GM23338 (cell line): ENCODE data around the gene SPATA2L. TPM values are rescaled to one million over a fixed set of nuclear protein-coding genes. Genes with fewer than 3 reads are reported as not detected.

Source experiments
- ATAC-seq: fragments of 200-7000 bp; cut with Tn5 transposase; 3 replicates; pipeline ENCODE4 v1.9.1; 2020
- DNase-seq: peaks from one replicate; pipeline ENCODE4 v3.0.0-alpha.2; 2015; ENCODE audit warnings: low spot score
- H2AFZ ChIP-seq: fragments of 200-600 bp; sonication (generic); 2 replicates; pipeline ENCODE4 v1.8.0; 2016; ENCODE audit warnings: antibody characterized with exemption, mild to moderate bottlenecking, moderate library complexity
- H3F3A ChIP-seq: fragments of 200-600 bp; sonication (generic); replicated peaks from 2 replicates; pipeline ENCODE4 v1.8.0; 2017; ENCODE audit warnings: antibody characterized with exemption, mixed run types, low read depth
- H3K27ac ChIP-seq: fragments of 200-600 bp; sonication (generic); 2 replicates; pipeline ENCODE4 v1.6.1; 2016; ENCODE audit warnings: low read depth
- H3K27me3 ChIP-seq: fragments of 200-600 bp; sonication (generic); 2 replicates; pipeline ENCODE4 v1.8.0; 2016; ENCODE audit warnings: mild to moderate bottlenecking, mixed run types, moderate library complexity; ENCODE audit not compliant: insufficient read depth
- H3K36me3 ChIP-seq: fragments of 200-600 bp; sonication (generic); 2 replicates; pipeline ENCODE4 v1.8.0; 2016; ENCODE audit warnings: mild to moderate bottlenecking; ENCODE audit not compliant: insufficient read depth
- H3K4me1 ChIP-seq: fragments of 200-600 bp; sonication (generic); 2 replicates; pipeline ENCODE4 v1.8.0; 2016; ENCODE audit warnings: mild to moderate bottlenecking, moderate library complexity; ENCODE audit not compliant: insufficient read depth
- H3K4me2 ChIP-seq: fragments of 200-600 bp; sonication (generic); 2 replicates; pipeline ENCODE4 v1.7.1; 2017; ENCODE audit warnings: mixed run types
- H3K4me3 ChIP-seq: fragments of 200-600 bp; sonication (generic); 2 replicates; pipeline ENCODE4 v1.6.1; 2016; ENCODE audit warnings: mixed run types
- H3K79me2 ChIP-seq: fragments of 200-600 bp; sonication (generic); replicated peaks from 2 replicates; pipeline ENCODE4 v1.8.0; 2017; ENCODE audit warnings: mild to moderate bottlenecking; ENCODE audit not compliant: insufficient read depth
- H3K9me2 ChIP-seq: fragments of 200-600 bp; sonication (generic); 2 replicates; pipeline ENCODE4 v1.8.0; 2017; ENCODE audit not compliant: insufficient read depth
- H4K20me1 ChIP-seq: fragments of 200-600 bp; sonication (generic); replicated peaks from 2 replicates; pipeline ENCODE4 v1.8.0; 2017; ENCODE audit warnings: mild to moderate bottlenecking; ENCODE audit not compliant: insufficient read depth
- H3K27ac Mint-ChIP-seq: 2 replicates; pipeline ENCODE4 v1.8.0; 2020; ENCODE audit warnings: inconsistent platforms, mild to moderate bottlenecking, moderate library complexity, mixed read lengths
- H3K27me3 Mint-ChIP-seq: 3 replicates; pipeline ENCODE4 v1.8.0; 2022; ENCODE audit warnings: low read depth, mild to moderate bottlenecking, moderate library complexity, mixed read lengths, inconsistent platforms; ENCODE audit not compliant: insufficient read depth, poor library complexity
- H3K36me3 Mint-ChIP-seq: 3 replicates; pipeline ENCODE4 v1.8.0; 2021; ENCODE audit warnings: low read depth, mild to moderate bottlenecking, inconsistent platforms, moderate library complexity, mixed read lengths
- H3K4me1 Mint-ChIP-seq: 3 replicates; pipeline ENCODE4 v1.8.0; 2020; ENCODE audit warnings: mild to moderate bottlenecking, inconsistent platforms, mixed read lengths
- H3K4me3 Mint-ChIP-seq: 3 replicates; pipeline ENCODE4 v1.8.0; 2021; ENCODE audit warnings: moderate library complexity, mild to moderate bottlenecking, inconsistent platforms, mixed read lengths
- H3K9me3 Mint-ChIP-seq: 3 replicates; pipeline ENCODE4 v1.8.0; 2020; ENCODE audit warnings: moderate library complexity, mild to moderate bottlenecking, inconsistent platforms, mixed read lengths
- CREB1 ChIP-seq: fragments of 250-450 bp; sonication (Bioruptor Pico); IDR thresholded peaks from 2 replicates; pipeline ENCODE4 v1.5.0; 2020; ENCODE audit warnings: low read depth, mild to moderate bottlenecking, moderate library complexity
- EZH2 ChIP-seq: fragments of 200-600 bp; sonication (generic); IDR thresholded peaks from one replicate; pipeline ENCODE4 v1.8.0; 2017; ENCODE audit warnings: antibody characterized with exemption, mild to moderate bottlenecking, low read depth; ENCODE audit not compliant: unreplicated experiment
- EZH2phosphoT487 ChIP-seq: fragments of 200-600 bp; sonication (generic); IDR thresholded peaks from one replicate; pipeline ENCODE4 v1.8.1; 2018; ENCODE audit warnings: antibody characterized with exemption; ENCODE audit not compliant: unreplicated experiment
- JUNB ChIP-seq: IDR thresholded peaks from one replicate; pipeline ENCODE4 v1.6.1; 2016; ENCODE audit warnings: antibody characterized with exemption; ENCODE audit not compliant: unreplicated experiment
- NANOG ChIP-seq: IDR thresholded peaks from 2 replicates; pipeline ENCODE4 v1.6.1; 2016; ENCODE audit warnings: antibody characterized with exemption, borderline replicate concordance
- POLR2AphosphoS5 ChIP-seq: IDR thresholded peaks from 2 replicates; pipeline ENCODE4 v1.6.1; 2016; ENCODE audit warnings: antibody characterized with exemption, low read depth
- STAT1 ChIP-seq: IDR thresholded peaks from one replicate; pipeline ENCODE4 v1.6.1; 2016; ENCODE audit warnings: antibody characterized with exemption; ENCODE audit not compliant: unreplicated experiment
- ZNF114 ChIP-seq: fragments of 250-450 bp; sonication (Bioruptor Pico); IDR thresholded peaks from 2 replicates; pipeline ENCODE4 v1.5.0; 2020; ENCODE audit warnings: mild to moderate bottlenecking, moderate library complexity
- ZNF331 ChIP-seq: fragments of 250-450 bp; sonication (Bioruptor Pico); IDR thresholded peaks from 2 replicates; pipeline ENCODE4 v1.5.0; 2020; ENCODE audit warnings: low read depth, mild to moderate bottlenecking, moderate library complexity
- polyA plus RNA-seq: library from polyadenylated mRNA; unstranded; fragments of >200 nt; fragmentation: Nextera tagmentation; extraction: Ambion mirVana; gene quantifications from 2 replicates; pipeline ENCODE4 v1.2.1, GENCODE V29; 2016
- total RNA-seq: library from RNA; depleted of rRNA; stranded (reverse); fragments of >200 nt; shearing (Covaris generic); gene quantifications from 2 replicates; pipeline ENCODE4 v1.2.3, GENCODE V29; 2014
- TF ChIP-seq, protein P1 (sequence below): IDR thresholded peaks from 2 replicates; pipeline ENCODE4 v1.6.1; 2016; ENCODE audit warnings: antibody characterized with exemption
- TF ChIP-seq, protein P2 (sequence below): fragments of 250-450 bp; sonication (Bioruptor Pico); IDR thresholded peaks from 2 replicates; pipeline ENCODE4 v1.5.0; 2020; ENCODE audit warnings: mild to moderate bottlenecking, moderate library complexity
- TF ChIP-seq, protein P3 (sequence below), 2 experiments: fragments of 200-600 bp in 1 of 2; sonication (generic) in 1 of 2; conservative IDR thresholded peaks; 2 replicates each; pipeline versions ENCODE4 v1.5.1 to v1.6.1; 2016 to 2017; ENCODE audit warnings: antibody characterized with exemption in 2 of 2, low read depth in 2 of 2, mild to moderate bottlenecking in 2 of 2, moderate library complexity in 1 of 2
- TF ChIP-seq, protein P4 (sequence below): IDR thresholded peaks from one replicate; pipeline ENCODE4 v1.6.1; 2018; ENCODE audit warnings: antibody characterized with exemption; ENCODE audit not compliant: unreplicated experiment

SPATA2L gene
- total and polyA plus RNA-seq, 2 experiments from 2014 or later, result 6.9 to 26.2 TPM

DNA sequence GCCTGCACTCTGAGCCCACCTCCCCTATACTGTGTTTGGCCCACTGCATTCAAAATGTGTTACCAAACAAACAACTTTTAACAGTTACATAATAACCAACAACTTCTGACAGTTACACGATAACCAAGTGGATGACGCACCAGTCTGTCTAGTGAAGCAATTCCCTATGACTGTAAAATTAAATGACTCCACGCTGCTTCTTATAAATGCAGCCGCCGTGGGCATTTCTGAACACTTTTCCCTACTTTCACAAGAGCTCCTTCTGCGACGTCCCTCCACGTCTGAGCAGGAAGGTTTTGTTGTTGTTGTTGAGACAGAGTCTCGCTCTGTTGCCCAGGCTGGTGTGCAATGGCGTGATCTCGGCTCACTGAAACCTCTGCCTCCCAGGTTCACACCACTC, 47.4 kb upstream of the SPATA2L start:
- Histone ChIP-seq H3K4me2 (no peak overlapping the region), H3K9me2 (no peaks in the 10 kb centered on the region), H3K4me3 (no peak overlapping the region), H2AFZ (no peak overlapping the region), H3K79me2 (no peaks in the 10 kb centered on the region), H3K27ac (no peak overlapping the region), H3K36me3 (peaks cover 48% of the 10 kb centered on the region), H3F3A (0 out of 2 replicates have a peak, but pooled peaks cover 5% of the 10 kb centered on the region), H4K20me1 (no peaks in the 10 kb centered on the region; the same call in 1 of the 2 replicates), H3K27me3 (no peaks in the 10 kb centered on the region), H3K4me1 (no peaks in the 10 kb centered on the region)
- Mint-ChIP-seq H3K4me3 (no peak overlapping the region), H3K9me3 (no peaks in the 10 kb centered on the region), H3K27ac (no peak overlapping the region), H3K27me3 (peaks cover 5% of the 10 kb centered on the region), H3K36me3 (peaks cover 71% of the 10 kb centered on the region), H3K4me1 (no peaks in the 10 kb centered on the region)
- TF ChIP-seq, protein P1, sequence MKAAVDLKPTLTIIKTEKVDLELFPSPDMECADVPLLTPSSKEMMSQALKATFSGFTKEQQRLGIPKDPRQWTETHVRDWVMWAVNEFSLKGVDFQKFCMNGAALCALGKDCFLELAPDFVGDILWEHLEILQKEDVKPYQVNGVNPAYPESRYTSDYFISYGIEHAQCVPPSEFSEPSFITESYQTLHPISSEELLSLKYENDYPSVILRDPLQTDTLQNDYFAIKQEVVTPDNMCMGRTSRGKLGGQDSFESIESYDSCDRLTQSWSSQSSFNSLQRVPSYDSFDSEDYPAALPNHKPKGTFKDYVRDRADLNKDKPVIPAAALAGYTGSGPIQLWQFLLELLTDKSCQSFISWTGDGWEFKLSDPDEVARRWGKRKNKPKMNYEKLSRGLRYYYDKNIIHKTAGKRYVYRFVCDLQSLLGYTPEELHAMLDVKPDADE, result no peak
- TF ChIP-seq, protein P2, sequence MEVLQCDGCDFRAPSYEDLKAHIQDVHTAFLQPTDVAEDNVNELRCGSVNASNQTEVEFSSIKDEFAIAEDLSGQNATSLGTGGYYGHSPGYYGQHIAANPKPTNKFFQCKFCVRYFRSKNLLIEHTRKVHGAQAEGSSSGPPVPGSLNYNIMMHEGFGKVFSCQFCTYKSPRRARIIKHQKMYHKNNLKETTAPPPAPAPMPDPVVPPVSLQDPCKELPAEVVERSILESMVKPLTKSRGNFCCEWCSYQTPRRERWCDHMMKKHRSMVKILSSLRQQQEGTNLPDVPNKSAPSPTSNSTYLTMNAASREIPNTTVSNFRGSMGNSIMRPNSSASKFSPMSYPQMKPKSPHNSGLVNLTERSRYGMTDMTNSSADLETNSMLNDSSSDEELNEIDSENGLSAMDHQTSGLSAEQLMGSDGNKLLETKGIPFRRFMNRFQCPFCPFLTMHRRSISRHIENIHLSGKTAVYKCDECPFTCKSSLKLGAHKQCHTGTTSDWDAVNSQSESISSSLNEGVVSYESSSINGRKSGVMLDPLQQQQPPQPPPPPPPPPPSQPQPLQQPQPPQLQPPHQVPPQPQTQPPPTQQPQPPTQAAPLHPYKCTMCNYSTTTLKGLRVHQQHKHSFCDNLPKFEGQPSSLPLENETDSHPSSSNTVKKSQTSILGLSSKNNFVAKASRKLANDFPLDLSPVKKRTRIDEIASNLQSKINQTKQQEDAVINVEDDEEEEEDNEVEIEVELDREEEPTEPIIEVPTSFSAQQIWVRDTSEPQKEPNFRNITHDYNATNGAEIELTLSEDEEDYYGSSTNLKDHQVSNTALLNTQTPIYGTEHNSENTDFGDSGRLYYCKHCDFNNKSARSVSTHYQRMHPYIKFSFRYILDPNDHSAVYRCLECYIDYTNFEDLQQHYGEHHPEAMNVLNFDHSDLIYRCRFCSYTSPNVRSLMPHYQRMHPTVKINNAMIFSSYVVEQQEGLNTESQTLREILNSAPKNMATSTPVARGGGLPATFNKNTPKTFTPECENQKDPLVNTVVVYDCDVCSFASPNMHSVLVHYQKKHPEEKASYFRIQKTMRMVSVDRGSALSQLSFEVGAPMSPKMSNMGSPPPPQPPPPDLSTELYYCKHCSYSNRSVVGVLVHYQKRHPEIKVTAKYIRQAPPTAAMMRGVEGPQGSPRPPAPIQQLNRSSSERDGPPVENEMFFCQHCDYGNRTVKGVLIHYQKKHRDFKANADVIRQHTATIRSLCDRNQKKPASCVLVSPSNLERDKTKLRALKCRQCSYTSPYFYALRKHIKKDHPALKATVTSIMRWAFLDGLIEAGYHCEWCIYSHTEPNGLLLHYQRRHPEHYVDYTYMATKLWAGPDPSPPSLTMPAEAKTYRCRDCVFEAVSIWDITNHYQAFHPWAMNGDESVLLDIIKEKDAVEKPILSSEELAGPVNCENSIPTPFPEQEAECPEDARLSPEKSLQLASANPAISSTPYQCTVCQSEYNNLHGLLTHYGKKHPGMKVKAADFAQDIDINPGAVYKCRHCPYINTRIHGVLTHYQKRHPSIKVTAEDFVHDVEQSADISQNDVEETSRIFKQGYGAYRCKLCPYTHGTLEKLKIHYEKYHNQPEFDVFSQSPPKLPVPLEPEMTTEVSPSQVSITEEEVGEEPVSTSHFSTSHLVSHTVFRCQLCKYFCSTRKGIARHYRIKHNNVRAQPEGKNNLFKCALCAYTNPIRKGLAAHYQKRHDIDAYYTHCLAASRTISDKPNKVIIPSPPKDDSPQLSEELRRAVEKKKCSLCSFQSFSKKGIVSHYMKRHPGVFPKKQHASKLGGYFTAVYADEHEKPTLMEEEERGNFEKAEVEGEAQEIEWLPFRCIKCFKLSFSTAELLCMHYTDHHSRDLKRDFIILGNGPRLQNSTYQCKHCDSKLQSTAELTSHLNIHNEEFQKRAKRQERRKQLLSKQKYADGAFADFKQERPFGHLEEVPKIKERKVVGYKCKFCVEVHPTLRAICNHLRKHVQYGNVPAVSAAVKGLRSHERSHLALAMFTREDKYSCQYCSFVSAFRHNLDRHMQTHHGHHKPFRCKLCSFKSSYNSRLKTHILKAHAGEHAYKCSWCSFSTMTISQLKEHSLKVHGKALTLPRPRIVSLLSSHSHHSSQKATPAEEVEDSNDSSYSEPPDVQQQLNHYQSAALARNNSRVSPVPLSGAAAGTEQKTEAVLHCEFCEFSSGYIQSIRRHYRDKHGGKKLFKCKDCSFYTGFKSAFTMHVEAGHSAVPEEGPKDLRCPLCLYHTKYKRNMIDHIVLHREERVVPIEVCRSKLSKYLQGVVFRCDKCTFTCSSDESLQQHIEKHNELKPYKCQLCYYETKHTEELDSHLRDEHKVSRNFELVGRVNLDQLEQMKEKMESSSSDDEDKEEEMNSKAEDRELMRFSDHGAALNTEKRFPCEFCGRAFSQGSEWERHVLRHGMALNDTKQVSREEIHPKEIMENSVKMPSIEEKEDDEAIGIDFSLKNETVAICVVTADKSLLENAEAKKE (CRISPR knock-in tag), result no peak
- TF ChIP-seq, protein P3, sequence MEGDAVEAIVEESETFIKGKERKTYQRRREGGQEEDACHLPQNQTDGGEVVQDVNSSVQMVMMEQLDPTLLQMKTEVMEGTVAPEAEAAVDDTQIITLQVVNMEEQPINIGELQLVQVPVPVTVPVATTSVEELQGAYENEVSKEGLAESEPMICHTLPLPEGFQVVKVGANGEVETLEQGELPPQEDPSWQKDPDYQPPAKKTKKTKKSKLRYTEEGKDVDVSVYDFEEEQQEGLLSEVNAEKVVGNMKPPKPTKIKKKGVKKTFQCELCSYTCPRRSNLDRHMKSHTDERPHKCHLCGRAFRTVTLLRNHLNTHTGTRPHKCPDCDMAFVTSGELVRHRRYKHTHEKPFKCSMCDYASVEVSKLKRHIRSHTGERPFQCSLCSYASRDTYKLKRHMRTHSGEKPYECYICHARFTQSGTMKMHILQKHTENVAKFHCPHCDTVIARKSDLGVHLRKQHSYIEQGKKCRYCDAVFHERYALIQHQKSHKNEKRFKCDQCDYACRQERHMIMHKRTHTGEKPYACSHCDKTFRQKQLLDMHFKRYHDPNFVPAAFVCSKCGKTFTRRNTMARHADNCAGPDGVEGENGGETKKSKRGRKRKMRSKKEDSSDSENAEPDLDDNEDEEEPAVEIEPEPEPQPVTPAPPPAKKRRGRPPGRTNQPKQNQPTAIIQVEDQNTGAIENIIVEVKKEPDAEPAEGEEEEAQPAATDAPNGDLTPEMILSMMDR (conservative IDR thresholded peaks at IDR 0.05; ENCODE audit: low read depth in 2 of 2), result no peak
- TF ChIP-seq NANOG (no peak), CREB1 (no peak), POLR2AphosphoS5 (no peak), ZNF114 (CRISPR knock-in tag) (no peak), EZH2phosphoT487 (no peak), EZH2 (no peak), JUNB (no peak), ZNF331 (CRISPR knock-in tag) (no peak), STAT1 (no peak)
- TF ChIP-seq, protein P4, sequence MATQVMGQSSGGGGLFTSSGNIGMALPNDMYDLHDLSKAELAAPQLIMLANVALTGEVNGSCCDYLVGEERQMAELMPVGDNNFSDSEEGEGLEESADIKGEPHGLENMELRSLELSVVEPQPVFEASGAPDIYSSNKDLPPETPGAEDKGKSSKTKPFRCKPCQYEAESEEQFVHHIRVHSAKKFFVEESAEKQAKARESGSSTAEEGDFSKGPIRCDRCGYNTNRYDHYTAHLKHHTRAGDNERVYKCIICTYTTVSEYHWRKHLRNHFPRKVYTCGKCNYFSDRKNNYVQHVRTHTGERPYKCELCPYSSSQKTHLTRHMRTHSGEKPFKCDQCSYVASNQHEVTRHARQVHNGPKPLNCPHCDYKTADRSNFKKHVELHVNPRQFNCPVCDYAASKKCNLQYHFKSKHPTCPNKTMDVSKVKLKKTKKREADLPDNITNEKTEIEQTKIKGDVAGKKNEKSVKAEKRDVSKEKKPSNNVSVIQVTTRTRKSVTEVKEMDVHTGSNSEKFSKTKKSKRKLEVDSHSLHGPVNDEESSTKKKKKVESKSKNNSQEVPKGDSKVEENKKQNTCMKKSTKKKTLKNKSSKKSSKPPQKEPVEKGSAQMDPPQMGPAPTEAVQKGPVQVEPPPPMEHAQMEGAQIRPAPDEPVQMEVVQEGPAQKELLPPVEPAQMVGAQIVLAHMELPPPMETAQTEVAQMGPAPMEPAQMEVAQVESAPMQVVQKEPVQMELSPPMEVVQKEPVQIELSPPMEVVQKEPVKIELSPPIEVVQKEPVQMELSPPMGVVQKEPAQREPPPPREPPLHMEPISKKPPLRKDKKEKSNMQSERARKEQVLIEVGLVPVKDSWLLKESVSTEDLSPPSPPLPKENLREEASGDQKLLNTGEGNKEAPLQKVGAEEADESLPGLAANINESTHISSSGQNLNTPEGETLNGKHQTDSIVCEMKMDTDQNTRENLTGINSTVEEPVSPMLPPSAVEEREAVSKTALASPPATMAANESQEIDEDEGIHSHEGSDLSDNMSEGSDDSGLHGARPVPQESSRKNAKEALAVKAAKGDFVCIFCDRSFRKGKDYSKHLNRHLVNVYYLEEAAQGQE, result no peak
- DNase-seq (no peak), ATAC-seq (no peak)
